Esophagus squamous epithelium (tissue), 4 donors: Measurements from ENCODE around the gene PLPP4.

ENCODE experiments used
- POLR2A ChIP-seq, 4 donors: fragments of 450-650 bp; IDR thresholded peaks; one replicate each; pipeline ENCODE4 v1.6.1; 2017; ENCODE audit warnings: antibody characterized with exemption in 4 of 4, mild to moderate bottlenecking in 4 of 4, moderate library complexity in 3 of 4
- TF ChIP-seq, protein P1 (sequence below), 6 experiments: fragments of 450-650 bp in 4 of 6; fragments of 200-600 bp in 2 of 6; sonication (generic) in 2 of 6; IDR thresholded peaks; one replicate each; pipeline ENCODE4 v1.5.1; 2016 to 2019; ENCODE audit warnings: antibody characterized with exemption in 6 of 6, mild to moderate bottlenecking in 4 of 6, moderate library complexity in 4 of 6

DNA sequence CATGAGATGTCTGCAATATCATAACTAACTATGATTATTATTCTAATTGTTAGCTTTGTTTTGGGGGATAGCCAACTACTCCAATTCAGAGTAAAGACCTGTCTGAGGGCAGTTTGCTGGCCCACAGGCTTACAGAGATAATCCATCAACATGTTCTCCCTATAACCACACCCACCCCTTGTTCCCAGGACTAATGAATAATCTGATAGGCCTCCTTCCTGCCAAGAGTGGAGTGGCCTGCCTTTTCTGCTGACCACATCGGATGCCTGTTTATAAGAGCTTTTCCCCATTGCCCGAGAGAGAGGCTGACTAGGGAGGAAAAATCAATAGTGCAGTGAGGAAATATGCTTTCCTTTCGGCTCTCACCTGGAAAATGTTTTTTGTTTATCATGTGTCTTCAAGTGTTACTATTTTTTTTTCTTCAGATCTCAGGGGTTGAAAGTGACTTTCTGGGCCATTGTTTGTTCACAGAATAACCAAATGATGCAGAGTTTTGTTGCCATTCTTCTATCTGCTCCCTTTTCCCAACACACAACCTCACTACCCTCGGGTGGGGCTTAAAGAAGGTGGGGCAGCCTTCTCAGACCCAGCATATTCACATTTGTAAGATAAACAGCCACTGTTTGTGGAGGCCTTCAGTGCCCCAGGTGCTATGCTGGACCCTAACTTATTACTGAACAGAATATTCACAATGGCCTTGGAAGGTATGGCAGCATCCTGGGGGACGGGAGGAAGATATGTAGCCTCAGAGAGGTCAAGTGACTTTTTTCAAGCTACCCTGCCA is 38.4 kb downstream of the PLPP4 start:
- no peak for TF ChIP-seq POLR2A (IDR thresholded peaks at IDR 0.05)
- TF ChIP-seq, protein P1, sequence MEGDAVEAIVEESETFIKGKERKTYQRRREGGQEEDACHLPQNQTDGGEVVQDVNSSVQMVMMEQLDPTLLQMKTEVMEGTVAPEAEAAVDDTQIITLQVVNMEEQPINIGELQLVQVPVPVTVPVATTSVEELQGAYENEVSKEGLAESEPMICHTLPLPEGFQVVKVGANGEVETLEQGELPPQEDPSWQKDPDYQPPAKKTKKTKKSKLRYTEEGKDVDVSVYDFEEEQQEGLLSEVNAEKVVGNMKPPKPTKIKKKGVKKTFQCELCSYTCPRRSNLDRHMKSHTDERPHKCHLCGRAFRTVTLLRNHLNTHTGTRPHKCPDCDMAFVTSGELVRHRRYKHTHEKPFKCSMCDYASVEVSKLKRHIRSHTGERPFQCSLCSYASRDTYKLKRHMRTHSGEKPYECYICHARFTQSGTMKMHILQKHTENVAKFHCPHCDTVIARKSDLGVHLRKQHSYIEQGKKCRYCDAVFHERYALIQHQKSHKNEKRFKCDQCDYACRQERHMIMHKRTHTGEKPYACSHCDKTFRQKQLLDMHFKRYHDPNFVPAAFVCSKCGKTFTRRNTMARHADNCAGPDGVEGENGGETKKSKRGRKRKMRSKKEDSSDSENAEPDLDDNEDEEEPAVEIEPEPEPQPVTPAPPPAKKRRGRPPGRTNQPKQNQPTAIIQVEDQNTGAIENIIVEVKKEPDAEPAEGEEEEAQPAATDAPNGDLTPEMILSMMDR (IDR thresholded peaks at IDR 0.05) = no peak
